Activated gamma-delta T cell treated with anti-CD3 and anti-CD28 coated beads, Interleukin-2, amount 50 U/mL, for 16 hours (primary cell): ENCODE results near the gene PRPSAP1.

Experiments
- DNase-seq: peaks from one replicate; pipeline ENCODE4 v3.0.0-alpha.2; 2020; ENCODE audit warnings: low read depth

PRPSAP1 gene

DNA sequence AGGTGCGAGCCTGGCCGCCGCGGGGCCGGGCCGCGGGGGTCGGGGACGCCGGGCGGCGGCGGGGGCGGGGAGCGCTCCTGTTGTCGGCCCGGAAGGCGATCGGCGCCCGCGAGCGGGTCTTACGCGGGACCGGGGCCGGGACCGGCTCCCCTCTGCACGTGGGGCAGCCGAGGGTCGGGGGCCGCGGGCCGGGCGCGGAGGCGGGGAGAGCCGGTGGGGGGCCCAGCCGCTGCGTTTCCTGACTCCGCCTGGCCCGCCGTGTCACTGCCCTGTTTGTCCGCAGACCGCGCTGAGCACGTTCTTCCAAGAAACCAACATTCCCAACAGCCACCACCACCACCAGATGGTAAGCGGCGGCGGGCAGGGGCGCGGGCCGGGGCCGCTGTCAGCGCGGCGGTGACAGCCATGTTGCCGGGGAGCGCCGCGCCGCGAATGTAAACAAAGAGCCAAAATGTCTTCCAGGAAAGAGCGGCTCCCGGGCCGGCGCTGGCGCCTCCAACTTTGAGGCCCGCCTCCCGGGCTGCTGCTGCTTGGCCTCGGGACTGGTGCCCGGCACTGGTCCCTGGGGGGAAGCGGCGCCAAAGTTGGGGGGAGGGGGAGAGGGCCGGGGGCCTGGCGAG, 88.0 kb downstream of the PRPSAP1 start:
- peak; percentile 36 for DNase-seq

- peak; percentile 98 for DNase-seq
These were observed 88.7 kb downstream of the PRPSAP1 start, which contains the start of gene UBALD2 for GRCh38 chr17:76264755-76265623. Gene UBALD2 (plus strand): TSS chr17:76265348. CDS start chr17:76265506, 158 bp downstream.

DNA sequence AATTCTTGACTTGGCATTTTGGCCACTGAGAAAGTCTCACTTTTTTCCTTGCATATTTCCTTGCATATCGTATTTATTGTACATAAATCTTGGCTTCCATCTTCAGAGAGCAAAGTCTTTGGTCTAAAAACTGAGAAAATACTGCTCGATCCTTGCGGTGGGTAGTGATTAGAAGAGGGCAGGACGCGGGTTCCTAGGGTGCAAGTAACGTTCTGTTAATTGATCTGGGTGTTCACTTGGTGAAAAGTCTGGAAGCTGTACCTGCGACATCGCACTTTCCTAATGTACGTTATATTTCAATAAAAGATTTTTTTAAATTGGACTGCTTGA, 89.3 kb downstream of the PRPSAP1 start:
- DNase-seq, result no peak

DNA sequence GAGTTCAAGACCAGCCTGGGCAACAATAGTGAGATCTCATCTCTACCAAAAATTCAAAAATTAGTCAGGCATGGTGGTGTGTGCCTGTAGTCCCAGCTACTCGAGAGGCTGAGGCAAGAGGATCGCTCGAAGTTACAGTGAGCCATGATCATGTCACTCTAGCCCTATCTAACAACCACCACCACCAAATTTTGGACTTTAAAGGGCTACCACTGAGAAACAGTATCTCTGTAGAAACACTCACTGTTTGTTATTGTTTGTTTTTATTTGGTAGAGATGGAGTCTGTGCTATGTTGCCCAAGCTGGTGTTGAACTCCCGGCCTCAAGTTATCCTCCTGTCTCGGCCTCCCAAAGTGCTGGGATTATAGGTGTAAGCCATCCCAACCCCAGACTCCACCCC, 89.8 kb downstream of the PRPSAP1 start:
- no peak for DNase-seq

DNA sequence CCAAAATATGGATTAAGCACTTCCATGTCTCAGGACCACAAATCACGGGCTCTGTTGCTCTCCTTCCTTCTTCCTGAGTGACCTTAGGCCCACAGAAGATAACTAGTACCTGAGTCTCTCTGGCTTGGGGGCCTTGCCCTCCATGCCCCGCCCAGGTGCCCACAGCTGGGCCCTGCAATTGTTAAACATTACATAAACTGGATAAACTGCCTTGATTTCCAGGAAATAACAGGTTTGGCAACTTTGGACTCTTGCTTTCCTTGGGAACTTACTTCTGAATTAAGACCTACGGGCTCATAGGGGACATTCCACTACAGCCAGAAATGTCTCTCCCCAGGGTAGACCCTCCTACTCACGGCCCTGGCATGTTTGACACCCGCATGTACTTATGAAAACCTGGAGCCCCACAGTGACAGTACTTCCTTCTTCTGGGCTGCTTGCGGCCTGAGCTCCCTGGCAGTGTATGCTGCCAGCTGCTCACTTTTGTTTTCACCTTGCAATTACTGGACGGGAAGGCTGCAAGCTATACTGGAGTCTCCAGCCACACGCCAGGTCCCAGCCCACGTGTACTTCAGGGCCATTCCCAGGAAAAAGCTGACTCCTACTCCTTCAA, 90.9 kb downstream of the PRPSAP1 start:
- DNase-seq, result no peak

DNA sequence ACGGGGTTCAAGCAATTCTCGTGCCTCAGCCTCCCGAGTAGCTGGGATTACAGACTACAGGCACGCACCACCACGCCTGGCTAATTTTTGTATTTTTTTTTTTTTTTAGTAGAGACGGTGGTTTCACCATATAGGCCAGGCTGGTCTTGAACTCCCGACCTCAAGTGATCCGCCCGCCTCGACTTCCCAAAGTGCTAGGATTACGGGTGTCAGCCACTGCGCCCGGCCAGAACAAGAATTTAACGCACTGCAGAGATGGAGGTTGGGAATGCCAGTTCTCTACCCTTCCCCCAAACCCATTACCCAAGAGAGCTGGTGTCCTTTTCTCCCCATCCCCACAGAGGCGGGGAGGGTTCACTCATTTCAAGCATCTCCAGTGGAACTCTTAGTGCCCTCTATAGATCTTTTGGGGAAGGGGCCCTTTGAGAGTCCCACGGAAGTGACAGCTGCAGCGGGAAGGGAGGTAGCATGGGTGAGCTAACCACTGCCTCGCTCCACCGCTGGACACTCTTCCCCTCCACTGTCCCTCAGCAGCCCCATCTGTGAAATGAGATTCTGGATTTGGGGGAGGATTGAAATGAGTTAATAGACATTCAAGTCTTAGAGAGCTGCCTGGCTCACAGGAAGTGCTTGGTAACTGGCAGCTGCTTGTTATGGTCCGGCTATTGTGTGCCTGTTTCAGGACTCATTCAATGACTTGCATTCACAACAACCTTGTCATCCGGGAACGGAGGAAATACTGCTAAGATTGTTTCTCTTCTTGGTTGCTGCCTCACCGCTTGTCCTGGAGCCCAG, 92.1 kb downstream of the PRPSAP1 start:
- DNase-seq, result no peak

- DNase-seq, result no peak
These were observed 93.0 kb downstream of the PRPSAP1 start for GRCh38 chr17:76260669-76261068.

DNA sequence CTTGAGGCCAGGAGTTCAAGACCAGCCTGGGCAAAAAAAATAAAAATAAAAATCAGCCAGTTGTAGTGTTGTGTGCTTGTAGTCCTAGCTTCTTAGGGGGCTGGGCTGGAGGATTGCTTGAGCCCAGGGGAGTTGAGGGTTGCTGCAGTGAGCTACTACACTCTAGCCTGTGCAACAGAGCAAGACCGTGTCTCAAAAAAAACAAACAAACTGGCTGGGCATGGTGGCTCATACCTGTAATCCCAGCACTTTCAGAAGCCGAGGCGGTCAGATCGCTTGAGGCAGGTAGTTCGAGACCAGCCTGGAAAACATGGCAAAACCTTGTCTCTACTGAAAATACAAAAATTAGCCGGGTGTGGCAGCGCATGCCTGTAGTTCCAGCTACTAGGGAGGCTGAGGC, 93.5 kb downstream of the PRPSAP1 start:
- no peak for DNase-seq
